Measurements from ENCODE around the gene MLST8.
A peak's percentile ranks its signal among the peaks of the same experiment; 100 is the strongest.

The MLST8 gene

DNA sequence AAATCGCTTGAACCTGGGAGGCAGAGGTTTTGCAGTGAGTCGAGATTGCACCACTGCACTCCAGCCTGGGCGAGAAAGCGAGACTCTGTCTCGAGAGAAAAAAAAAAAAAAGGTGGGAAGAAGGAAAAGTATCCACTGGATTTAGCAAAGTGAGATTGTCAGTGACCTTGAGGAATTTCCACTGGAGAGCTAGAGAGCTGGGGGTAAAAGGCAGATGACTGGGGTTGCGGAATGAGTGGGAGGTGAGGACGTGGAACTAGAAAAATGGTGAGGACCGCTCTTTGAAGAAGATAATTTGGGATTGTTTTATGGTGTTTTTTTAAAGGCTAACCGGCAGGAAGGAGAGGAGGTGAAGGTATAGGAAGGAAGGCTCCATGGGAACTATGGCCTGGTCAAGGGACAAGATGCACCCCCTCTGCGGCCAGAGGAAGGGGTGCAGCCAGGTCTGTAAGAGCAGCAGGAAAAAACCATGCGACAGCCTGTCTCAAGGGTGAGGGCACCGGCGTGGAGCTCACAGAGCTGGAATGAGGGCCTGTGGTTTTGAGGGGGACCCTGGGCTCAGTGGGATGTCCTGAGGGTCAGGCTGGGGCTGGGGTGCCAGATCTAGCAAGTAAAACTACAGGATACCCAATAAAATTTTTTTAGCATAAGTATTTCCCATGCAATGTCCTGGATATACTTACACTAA is 694 bp upstream of the MLST8 start:
- H3K36me3 ChIP-seq (ENCODE audit: control insufficient read depth, insufficient read depth, low read length): peaks cover 14% of the 10 kb centered on the region
- H3K4me3 ChIP-seq (replicated peaks; ENCODE audit: low read depth, low read length): peak overlapping the region; percentile 88
- TF ChIP-seq, protein P1, sequence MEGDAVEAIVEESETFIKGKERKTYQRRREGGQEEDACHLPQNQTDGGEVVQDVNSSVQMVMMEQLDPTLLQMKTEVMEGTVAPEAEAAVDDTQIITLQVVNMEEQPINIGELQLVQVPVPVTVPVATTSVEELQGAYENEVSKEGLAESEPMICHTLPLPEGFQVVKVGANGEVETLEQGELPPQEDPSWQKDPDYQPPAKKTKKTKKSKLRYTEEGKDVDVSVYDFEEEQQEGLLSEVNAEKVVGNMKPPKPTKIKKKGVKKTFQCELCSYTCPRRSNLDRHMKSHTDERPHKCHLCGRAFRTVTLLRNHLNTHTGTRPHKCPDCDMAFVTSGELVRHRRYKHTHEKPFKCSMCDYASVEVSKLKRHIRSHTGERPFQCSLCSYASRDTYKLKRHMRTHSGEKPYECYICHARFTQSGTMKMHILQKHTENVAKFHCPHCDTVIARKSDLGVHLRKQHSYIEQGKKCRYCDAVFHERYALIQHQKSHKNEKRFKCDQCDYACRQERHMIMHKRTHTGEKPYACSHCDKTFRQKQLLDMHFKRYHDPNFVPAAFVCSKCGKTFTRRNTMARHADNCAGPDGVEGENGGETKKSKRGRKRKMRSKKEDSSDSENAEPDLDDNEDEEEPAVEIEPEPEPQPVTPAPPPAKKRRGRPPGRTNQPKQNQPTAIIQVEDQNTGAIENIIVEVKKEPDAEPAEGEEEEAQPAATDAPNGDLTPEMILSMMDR (IDR thresholded peaks at IDR 0.05; ENCODE audit: insufficient read depth, low read length, poor library complexity, severe bottlenecking): no peak
- H3K27me3 ChIP-seq (replicated peaks; ENCODE audit: control insufficient read depth, insufficient read depth, low read length): no peaks in the 10 kb centered on the region
- DNase-seq (ENCODE audit: extremely low read depth, insufficient read length): no peak

DNA sequence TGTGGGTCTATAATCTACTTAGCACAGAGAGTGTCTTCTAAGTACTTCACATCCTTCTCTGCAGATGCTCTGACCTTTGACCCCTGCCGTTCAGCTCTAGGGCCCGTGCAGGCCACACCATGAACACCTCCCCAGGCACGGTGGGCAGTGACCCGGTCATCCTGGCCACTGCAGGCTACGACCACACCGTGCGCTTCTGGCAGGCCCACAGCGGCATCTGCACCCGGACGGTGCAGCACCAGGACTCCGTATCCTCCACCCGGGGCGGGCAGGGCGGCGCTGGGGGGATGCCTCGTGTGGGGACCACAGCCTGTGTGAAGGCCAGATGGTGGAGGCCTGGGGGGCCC is 686 bp downstream of the MLST8 start:
- H3K36me3 ChIP-seq (ENCODE audit: control insufficient read depth, insufficient read depth, low read length): peaks cover 16% of the 10 kb centered on the region
- TF ChIP-seq, protein P1 (IDR thresholded peaks at IDR 0.05; ENCODE audit: insufficient read depth, low read length, poor library complexity, severe bottlenecking): no peak
- peak overlapping the region; percentile 88 for H3K4me3 ChIP-seq (replicated peaks; ENCODE audit: low read depth, low read length)
- no peaks in the 10 kb centered on the region for H3K27me3 ChIP-seq (replicated peaks; ENCODE audit: control insufficient read depth, insufficient read depth, low read length)
- no peak for DNase-seq (ENCODE audit: extremely low read depth, insufficient read length)

DNA sequence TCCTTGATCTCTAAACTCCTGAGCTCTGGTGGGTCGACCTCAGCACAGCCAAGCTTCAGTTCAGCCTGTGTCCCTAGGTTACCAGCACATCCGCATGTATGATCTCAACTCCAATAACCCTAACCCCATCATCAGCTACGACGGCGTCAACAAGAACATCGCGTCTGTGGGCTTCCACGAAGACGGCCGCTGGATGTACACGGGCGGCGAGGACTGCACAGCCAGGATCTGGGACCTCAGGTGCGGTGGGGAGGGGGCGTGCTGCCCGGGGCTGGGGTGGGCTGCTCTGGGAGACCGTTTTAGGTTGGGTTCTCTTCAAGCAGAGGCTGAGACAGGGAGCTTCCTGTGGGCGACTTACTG is 1.1 kb downstream of the MLST8 start:
- no peak for DNase-seq (ENCODE audit: extremely low read depth, insufficient read length)
- TF ChIP-seq, protein P1 (IDR thresholded peaks at IDR 0.05; ENCODE audit: insufficient read depth, low read length, poor library complexity, severe bottlenecking): no peak
- Histone ChIP-seq H3K36me3 (ENCODE audit: control insufficient read depth, insufficient read depth, low read length) (peaks cover 16% of the 10 kb centered on the region), H3K4me3 (replicated peaks; ENCODE audit: low read depth, low read length) (peak overlapping the region; percentile 88), H3K27me3 (replicated peaks; ENCODE audit: control insufficient read depth, insufficient read depth, low read length) (no peaks in the 10 kb centered on the region)

DNA sequence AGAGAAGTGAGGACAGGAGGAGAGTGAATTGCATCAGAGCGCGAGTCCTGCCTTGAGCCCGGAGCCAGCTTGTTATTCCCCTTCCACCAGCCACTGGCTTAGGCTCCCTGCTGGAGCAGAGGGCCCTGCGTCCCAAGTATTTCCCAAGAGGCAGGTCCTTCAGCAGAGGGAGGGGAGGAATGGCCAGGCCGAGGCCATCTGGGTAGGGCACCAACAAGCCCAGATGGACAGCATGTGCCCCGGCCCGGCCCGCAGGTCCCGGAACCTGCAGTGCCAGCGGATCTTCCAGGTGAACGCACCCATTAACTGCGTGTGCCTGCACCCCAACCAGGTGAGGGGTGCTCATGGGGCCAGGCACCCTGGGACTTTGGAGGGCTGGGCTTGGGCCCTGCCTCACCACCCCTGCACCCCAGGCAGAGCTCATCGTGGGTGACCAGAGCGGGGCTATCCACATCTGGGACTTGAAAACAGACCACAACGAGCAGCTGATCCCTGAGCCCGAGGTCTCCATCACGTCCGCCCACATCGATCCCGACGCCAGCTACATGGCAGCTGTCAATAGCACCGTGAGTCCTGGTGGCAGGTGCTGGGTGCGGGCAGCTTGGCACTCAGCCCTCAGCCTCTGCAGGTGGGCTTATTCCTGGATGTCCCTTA is 1.7 kb downstream of the MLST8 start:
- Histone ChIP-seq H3K27me3 (replicated peaks; ENCODE audit: control insufficient read depth, insufficient read depth, low read length) (no peaks in the 10 kb centered on the region), H3K36me3 (ENCODE audit: control insufficient read depth, insufficient read depth, low read length) (peaks cover 16% of the 10 kb centered on the region), H3K4me3 (replicated peaks; ENCODE audit: low read depth, low read length) (peak overlapping the region; percentile 88)
- DNase-seq (ENCODE audit: extremely low read depth, insufficient read length): no peak
- TF ChIP-seq, protein P1 (IDR thresholded peaks at IDR 0.05; ENCODE audit: insufficient read depth, low read length, poor library complexity, severe bottlenecking): no peak

DNA sequence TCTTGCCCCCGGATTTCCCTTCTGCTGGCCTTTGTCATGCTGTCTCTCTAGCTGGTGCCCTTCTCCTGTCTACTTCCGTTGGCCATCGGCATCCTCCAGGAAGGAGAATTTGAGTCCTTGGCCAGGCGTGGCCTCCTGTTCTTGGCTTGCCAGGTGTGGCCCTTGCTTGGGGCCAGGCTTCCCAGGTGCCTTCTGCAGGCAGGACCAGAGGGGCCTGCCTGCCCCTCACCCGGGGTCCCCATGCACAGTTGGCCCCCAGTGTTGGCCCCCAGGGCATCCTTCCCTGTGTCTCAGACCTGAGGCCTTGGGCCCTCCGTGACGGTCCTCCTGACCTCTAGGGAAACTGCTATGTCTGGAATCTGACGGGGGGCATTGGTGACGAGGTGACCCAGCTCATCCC is 2.6 kb downstream of the MLST8 start:
- Histone ChIP-seq H3K36me3 (ENCODE audit: control insufficient read depth, insufficient read depth, low read length) (peaks cover 16% of the 10 kb centered on the region), H3K4me3 (replicated peaks; ENCODE audit: low read depth, low read length) (no peak overlapping the region), H3K27me3 (replicated peaks; ENCODE audit: control insufficient read depth, insufficient read depth, low read length) (no peaks in the 10 kb centered on the region)
- no peak for DNase-seq (ENCODE audit: extremely low read depth, insufficient read length)
- TF ChIP-seq, protein P1 (IDR thresholded peaks at IDR 0.05; ENCODE audit: insufficient read depth, low read length, poor library complexity, severe bottlenecking): no peak
